ENCODE measurements around the gene HSD17B4.
A peak's percentile ranks its signal among the peaks of the same experiment; 100 is the strongest.
"Not testable (repeated sequence)": the region's sequence is repeated elsewhere in the genome, so short reads cannot be mapped to it uniquely, and the experiment has no call there.

Gene HSD17B4

GRCh38 chr5:119432674-119433237 is 19.5 kb upstream of the HSD17B4 start:
- DNase-seq, result not testable (repeated sequence)

DNA sequence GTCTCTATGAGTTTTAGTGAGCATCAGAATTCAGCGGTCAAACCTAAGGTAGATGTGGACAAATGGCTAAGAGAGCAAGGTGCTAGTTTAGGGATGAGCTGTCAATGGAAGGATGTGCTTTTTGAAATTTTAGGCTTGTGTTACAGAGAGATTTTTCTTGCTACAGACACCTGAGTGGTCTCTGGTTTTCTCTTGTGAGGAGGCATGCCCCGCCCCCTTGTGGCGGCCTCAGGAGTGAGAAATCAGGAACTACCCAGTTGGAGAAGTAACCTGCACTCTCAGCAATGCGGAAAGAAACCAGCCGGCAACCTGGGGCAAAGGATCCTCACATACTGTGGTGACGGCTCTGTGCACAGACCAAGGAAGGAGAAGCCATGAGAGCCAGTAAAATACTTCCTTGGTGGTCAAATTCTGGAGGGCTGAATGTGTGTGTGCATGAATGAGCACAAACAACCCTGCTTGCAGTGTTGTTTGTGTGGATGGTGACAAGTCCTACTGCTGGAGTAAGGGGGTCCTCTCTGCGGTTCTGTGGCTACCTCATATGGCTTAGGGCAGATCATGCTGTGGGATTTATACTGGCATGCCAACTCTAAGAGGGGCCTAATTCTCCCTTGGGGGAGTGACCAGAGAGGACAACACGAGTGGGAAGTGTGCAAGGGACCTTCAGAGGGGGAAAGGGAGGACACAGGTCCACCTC is 16.7 kb upstream of the HSD17B4 start:
- DNase-seq, result peak; percentile 91

DNA sequence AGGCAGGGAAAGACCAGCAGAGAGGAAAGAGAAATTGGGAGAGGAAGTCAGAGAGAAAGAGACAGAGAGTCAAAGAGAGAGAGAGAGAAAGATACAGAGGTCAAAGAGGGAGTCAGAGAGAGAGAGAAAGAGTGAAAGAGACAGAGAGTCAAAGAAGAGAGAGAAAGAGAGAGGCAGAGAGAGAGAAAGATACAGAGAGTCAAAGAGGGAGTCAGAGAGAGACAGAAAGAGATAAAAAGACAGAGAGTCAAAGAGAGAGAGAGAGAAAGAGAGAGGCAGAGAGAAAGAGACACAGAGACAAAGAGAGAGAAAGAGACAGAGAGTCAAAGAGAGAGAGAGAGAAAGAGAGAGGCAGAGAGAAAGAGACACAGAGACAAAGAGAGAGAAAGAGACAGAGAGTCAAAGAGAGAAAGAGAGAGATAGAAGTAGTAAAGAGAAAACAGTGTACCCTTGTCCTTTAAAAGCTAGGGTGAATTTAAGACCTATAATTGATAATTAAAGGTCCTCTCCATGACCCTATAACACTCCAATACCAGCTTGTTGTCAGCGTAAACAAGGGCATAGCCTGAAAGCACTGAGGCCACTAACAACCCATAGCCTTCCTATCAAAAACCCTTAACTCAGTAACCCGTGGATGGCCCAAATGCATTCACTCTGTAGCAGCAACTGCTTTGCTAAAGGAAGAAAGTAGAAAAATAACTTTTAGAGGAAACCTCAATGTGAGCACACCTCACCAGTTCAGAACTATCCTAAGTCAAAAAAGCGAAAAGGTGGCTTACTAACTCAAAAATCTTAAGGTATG is 14.3 kb upstream of the HSD17B4 start:
- peak; percentile 58 for DNase-seq

DNA sequence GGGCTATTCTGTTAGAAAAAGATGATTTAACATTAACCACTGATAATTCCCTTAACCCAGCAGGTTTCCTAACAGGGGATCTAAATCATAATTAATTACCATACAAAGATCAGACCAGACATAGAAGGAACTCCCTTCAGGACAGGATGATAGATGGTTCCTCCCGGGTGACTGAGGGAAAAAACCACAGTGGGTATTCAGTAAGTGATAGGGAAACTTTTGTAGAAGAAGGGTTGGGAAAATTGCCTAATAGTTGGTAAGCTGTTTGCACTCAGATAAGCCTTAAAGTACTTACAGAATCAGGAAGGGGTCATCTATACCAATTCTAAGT is 13.7 kb upstream of the HSD17B4 start:
- peak; percentile 92 for DNase-seq

GRCh38 chr5:119439140-119439631 is 13.1 kb upstream of the HSD17B4 start:
- peak; percentile 64 for DNase-seq

DNA sequence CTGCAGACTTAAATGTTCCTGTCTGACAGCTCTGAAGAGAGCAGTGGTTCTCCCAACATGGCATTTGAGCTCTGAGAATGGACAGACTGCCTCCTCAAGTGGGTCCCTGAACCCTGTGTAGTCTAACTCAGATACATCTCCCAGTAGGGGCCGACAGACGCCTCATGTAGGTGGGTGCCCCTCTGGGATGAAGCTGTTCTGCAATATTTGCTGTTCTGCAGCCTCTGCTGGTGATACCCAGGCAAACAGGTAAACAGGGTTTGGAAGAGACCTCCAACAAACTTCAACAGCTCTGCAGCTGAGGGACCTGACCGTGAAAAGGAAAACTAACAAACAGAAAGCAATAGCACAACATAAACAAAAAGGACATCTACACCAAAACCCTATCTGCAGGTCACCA is 12.7 kb upstream of the HSD17B4 start:
- DNase-seq, result not testable (repeated sequence)

- DNase-seq, result not testable (repeated sequence)
These were observed 7.7 kb upstream of the HSD17B4 start for GRCh38 chr5:119444643-119445042.

- DNase-seq, result no peak
These were observed 6.8 kb upstream of the HSD17B4 start for GRCh38 chr5:119445544-119445943.

DNA sequence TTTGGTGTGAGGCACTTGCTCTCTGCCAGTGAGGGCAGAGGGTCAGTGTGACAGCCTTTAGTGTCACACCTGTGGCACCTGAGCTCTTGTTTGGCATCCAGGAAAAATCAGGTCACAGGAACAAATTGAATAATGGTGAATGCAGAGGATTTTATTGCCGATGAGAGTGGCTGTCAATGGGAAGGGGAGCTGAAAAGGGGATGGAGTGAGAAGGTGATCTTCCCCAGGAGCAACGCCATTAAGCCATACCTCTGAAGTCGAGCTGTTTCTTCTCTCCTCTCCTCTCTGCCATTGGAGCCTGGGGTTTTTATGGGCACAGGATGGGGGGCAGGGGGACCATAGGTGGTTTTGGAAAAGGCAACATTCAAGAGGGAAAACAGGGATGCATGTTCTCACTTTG is 2.4 kb upstream of the HSD17B4 start:
- no peak for DNase-seq

DNA sequence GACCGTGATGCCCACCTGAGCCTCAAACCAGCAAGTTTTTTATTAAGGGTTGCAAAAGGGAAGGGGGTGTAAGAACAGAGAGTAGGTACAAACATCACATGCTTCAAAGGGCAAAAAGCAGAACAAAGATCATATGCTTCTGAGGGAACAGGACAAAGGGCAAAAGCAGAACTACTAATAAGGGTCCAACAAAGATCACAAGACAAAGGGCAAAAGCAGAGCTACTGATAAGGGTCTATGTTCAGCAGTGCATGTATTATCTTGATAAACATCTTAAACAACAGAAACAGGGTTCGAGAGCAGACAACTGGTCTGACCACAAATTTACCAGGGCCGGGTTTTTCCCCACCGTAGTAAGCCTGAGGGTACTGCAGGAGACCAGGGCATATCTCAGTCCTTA is 1.7 kb upstream of the HSD17B4 start:
- peak; percentile 52 for DNase-seq

DNA sequence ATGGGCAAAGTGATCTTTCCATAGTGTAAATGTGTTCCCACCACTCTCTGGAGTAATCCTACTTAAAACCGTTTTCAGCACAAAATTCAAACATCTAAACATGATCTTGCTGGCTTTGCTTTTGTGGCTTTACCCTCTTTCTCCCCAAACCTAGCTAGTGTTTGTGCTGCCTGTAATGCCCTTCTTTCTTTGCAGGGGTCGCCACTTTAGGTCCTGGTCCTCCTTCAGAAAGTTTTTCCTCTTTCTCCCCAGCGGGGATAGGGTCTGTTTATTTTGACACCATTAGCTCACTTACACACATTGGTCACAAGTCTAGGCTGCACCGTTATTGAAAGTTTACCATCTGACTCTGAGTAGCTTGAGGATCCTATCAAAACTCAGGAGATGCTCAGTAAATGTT is 736 bp upstream of the HSD17B4 start:
- no peak for DNase-seq

GRCh38 chr5:119452060-119452372 is 281 bp upstream of the HSD17B4 start:
- DNase-seq, result no peak

- peak; percentile 75 for DNase-seq
These were observed 710 bp downstream of the HSD17B4 start for GRCh38 chr5:119453040-119453373.

- DNase-seq, result no peak
These were observed 1.9 kb downstream of the HSD17B4 start for GRCh38 chr5:119454171-119454570.

GRCh38 chr5:119458911-119459632 is 6.8 kb downstream of the HSD17B4 start:
- DNase-seq, result no peak

- no peak for DNase-seq
These were observed 13.3 kb downstream of the HSD17B4 start for GRCh38 chr5:119465640-119466039.

GRCh38 chr5:119468286-119468685 is 16.0 kb downstream of the HSD17B4 start:
- peak; percentile 27 for DNase-seq

DNA sequence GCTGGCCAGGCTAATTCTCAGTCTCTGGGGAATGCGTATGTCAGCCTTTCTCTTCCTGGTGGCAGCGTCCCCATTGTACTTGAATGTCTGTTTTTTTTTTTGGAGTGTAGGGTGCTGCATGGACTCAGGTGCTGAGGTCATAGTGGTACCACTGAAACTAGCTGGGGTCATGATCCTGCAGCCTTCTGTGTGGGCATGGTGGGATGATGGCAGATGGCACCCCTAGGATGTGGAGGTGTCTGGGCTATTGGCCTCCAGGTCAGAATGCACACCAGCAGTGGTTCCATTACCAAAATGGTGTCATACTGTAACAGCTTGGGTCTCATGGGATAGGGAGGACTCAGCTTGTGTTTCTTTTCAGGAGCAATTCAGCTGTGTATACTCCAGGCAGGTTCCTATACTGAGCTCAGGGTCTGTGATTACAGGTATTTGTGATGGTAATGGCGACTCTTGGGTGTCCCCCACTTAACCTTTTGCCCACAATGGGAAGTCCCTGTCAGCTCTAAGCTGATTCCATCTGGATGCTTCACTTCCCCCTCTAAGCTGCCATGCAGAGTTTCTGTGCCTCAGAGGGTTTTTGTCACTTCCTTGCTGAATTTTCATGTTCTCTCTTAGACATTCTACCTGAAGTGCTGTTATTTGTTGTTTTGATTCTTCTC is 17.9 kb downstream of the HSD17B4 start:
- peak; percentile 22 for DNase-seq

GRCh38 chr5:119470851-119471451 is 18.7 kb downstream of the HSD17B4 start:
- DNase-seq, result peak; percentile 72

GRCh38 chr5:119473241-119473640 is 20.9 kb downstream of the HSD17B4 start:
- DNase-seq, result no peak

GRCh38 chr5:119476341-119476740 is 24.0 kb downstream of the HSD17B4 start:
- DNase-seq, result no peak

DNA sequence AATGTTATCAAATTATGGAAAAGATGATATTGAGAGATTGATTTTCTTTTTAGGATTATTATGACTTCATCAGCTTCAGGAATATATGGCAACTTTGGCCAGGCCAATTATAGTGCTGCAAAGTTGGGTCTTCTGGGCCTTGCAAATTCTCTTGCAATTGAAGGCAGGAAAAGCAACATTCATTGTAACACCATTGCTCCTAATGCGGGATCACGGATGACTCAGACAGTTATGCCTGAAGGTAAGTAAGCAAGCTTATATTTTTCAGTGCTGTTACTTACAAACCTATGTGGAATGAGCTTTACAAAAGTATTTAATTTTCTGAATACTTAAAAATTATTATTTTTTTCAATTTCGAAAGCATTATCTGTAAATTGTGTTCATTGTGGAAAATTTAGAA is 26.5 kb downstream of the HSD17B4 start:
- DNase-seq, result no peak

- DNase-seq, result not testable (repeated sequence)
These were observed 28.3 kb downstream of the HSD17B4 start for GRCh38 chr5:119480629-119481028.
